ENCODE measurements around the gene TUBG1.

DNA sequence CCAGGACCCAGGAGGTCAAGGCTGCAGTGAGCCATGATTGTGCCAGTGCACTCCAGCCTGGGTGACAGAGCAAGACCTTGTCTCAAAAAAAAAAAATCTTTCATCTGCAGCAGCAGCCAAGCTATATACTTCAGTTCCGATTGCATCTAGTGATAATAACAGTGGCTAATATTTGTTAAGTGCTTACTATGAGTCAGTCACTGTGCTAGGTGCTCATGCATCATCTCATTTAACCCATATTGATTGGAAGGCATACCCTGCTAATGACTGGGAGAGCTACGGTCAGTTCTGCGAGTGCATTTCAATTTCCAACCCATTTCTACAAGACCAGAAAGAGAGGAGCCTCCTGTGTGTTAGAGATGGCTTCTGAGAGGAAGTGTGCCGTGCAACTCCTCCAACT, 41.9 kb downstream of the TUBG1 start:
- TF ChIP-seq FOXM1 (IDR thresholded peaks at IDR 0.05; ENCODE audit: borderline replicate concordance) (no peak), SP1 (IDR thresholded peaks at IDR 0.05) (no peak), BHLHE40 (IDR thresholded peaks at IDR 0.05; ENCODE audit: borderline replicate concordance) (no peak), HDGF (IDR thresholded peaks at IDR 0.05; ENCODE audit: borderline replicate concordance) (no peak), ZNF384 (IDR thresholded peaks at IDR 0.05) (no peak), FOXA1 (IDR thresholded peaks at IDR 0.05) (no peak), ELF4 (IDR thresholded peaks at IDR 0.05) (no peak), CTBP1 (IDR thresholded peaks at IDR 0.05; ENCODE audit: borderline replicate concordance) (no peak)
